ENCODE results near the gene ERAL1. TPM values are rescaled to one million over a fixed set of nuclear protein-coding genes. Genes with fewer than 3 reads are reported as not detected.
"Not testable (repeated sequence)": the region's sequence is repeated elsewhere in the genome, so short reads cannot be mapped to it uniquely, and the experiment has no call there.

The ERAL1 gene
- total RNA-seq, 3 donors from 2014 or later, result 79.8 to 81.3 (median 80.8) TPM

- H3K9me3 Mint-ChIP-seq, result no peaks in the 10 kb centered on the region
- no peak overlapping the region for H3K4me3 Mint-ChIP-seq
- peaks cover 37% of the 10 kb centered on the region for H3K36me3 Mint-ChIP-seq (ENCODE audit: insufficient read depth)
- DNase-seq (no peak), ATAC-seq (no peak)
- no peaks in the 10 kb centered on the region for H3K27me3 Mint-ChIP-seq (ENCODE audit: low read depth)
- H3K4me1 Mint-ChIP-seq (ENCODE audit: low read depth), result peaks cover 21% of the 10 kb centered on the region
These were observed 25.2 kb downstream of the ERAL1 start for GRCh38 chr17:28879886-28880571.

GRCh38 chr17:28880572-28880945 lies 25.7 kb downstream of the ERAL1 start:
- ATAC-seq, result no peak
- no peaks in the 10 kb centered on the region for H3K9me3 Mint-ChIP-seq
- H3K4me1 Mint-ChIP-seq (ENCODE audit: low read depth), result peaks cover 22% of the 10 kb centered on the region
- peaks cover 38% of the 10 kb centered on the region for H3K36me3 Mint-ChIP-seq (ENCODE audit: insufficient read depth)
- H3K27me3 Mint-ChIP-seq (ENCODE audit: low read depth), result no peaks in the 10 kb centered on the region
- H3K4me3 Mint-ChIP-seq, result no peak overlapping the region
- no peak for DNase-seq

- DNase-seq, result no peak
- peaks cover 38% of the 10 kb centered on the region for H3K36me3 Mint-ChIP-seq (ENCODE audit: insufficient read depth)
- no peaks in the 10 kb centered on the region for H3K9me3 Mint-ChIP-seq
- no peak for ATAC-seq
- H3K4me3 Mint-ChIP-seq, result no peak overlapping the region
- no peaks in the 10 kb centered on the region for H3K27me3 Mint-ChIP-seq (ENCODE audit: low read depth)
- peaks cover 13% of the 10 kb centered on the region for H3K4me1 Mint-ChIP-seq (ENCODE audit: low read depth)
These were observed 26.8 kb downstream of the ERAL1 start for GRCh38 chr17:28881533-28882056.

GRCh38 chr17:28882154-28882895 lies 27.5 kb downstream of the ERAL1 start:
- DNase-seq (no peak), ATAC-seq (no peak)
- no peak overlapping the region for H3K4me3 Mint-ChIP-seq
- no peaks in the 10 kb centered on the region for H3K9me3 Mint-ChIP-seq
- no peaks in the 10 kb centered on the region for H3K27me3 Mint-ChIP-seq (ENCODE audit: low read depth)
- H3K4me1 Mint-ChIP-seq (ENCODE audit: low read depth), result peaks cover 13% of the 10 kb centered on the region
- H3K36me3 Mint-ChIP-seq (ENCODE audit: insufficient read depth), result peaks cover 38% of the 10 kb centered on the region

GRCh38 chr17:28883967-28884702 lies 29.3 kb downstream of the ERAL1 start:
- ATAC-seq, result no peak
- no peak overlapping the region for H3K4me3 Mint-ChIP-seq
- H3K27me3 Mint-ChIP-seq (ENCODE audit: low read depth), result no peaks in the 10 kb centered on the region
- no peak for DNase-seq
- H3K36me3 Mint-ChIP-seq (ENCODE audit: insufficient read depth), result peaks cover 30% of the 10 kb centered on the region
- peaks cover 11% of the 10 kb centered on the region for H3K4me1 Mint-ChIP-seq (ENCODE audit: low read depth)
- H3K9me3 Mint-ChIP-seq, result no peaks in the 10 kb centered on the region

- DNase-seq, result no peak
- H3K4me1 Mint-ChIP-seq (ENCODE audit: low read depth), result peaks cover 17% of the 10 kb centered on the region
- no peaks in the 10 kb centered on the region for H3K27me3 Mint-ChIP-seq (ENCODE audit: low read depth)
- no peak for ATAC-seq
- H3K36me3 Mint-ChIP-seq (ENCODE audit: insufficient read depth), result peaks cover 24% of the 10 kb centered on the region
- H3K4me3 Mint-ChIP-seq, result no peak overlapping the region
- no peaks in the 10 kb centered on the region for H3K9me3 Mint-ChIP-seq
These were observed 30.5 kb downstream of the ERAL1 start for GRCh38 chr17:28885363-28885762.

- H3K9me3 Mint-ChIP-seq, result no peaks in the 10 kb centered on the region
- DNase-seq (no peak), ATAC-seq (no peak)
- no peaks in the 10 kb centered on the region for H3K27me3 Mint-ChIP-seq (ENCODE audit: low read depth)
- no peak overlapping the region for H3K4me3 Mint-ChIP-seq
- peaks cover 21% of the 10 kb centered on the region for H3K4me1 Mint-ChIP-seq (ENCODE audit: low read depth)
- peaks cover 25% of the 10 kb centered on the region for H3K36me3 Mint-ChIP-seq (ENCODE audit: insufficient read depth)
These were observed 31.1 kb downstream of the ERAL1 start for GRCh38 chr17:28885951-28886350.

GRCh38 chr17:28887871-28888471 lies 33.2 kb downstream of the ERAL1 start:
- H3K27me3 Mint-ChIP-seq (ENCODE audit: low read depth), result no peaks in the 10 kb centered on the region
- peaks cover 38% of the 10 kb centered on the region for H3K4me1 Mint-ChIP-seq (ENCODE audit: low read depth)
- DNase-seq, result no peak
- no peak overlapping the region for H3K4me3 Mint-ChIP-seq
- H3K9me3 Mint-ChIP-seq, result no peaks in the 10 kb centered on the region
- no peak for ATAC-seq
- peaks cover 19% of the 10 kb centered on the region for H3K36me3 Mint-ChIP-seq (ENCODE audit: insufficient read depth)

GRCh38 chr17:28888832-28889231 lies 34.0 kb downstream of the ERAL1 start:
- Mint-ChIP-seq H3K36me3 (ENCODE audit: insufficient read depth) (peaks cover 14% of the 10 kb centered on the region), H3K27me3 (ENCODE audit: low read depth) (no peaks in the 10 kb centered on the region), H3K4me3 (no peak overlapping the region), H3K4me1 (ENCODE audit: low read depth) (peaks cover 46% of the 10 kb centered on the region), H3K9me3 (no peaks in the 10 kb centered on the region)
- DNase-seq (no peak), ATAC-seq (no peak)

- Mint-ChIP-seq H3K36me3 (ENCODE audit: insufficient read depth) (peaks cover 8% of the 10 kb centered on the region), H3K9me3 (no peaks in the 10 kb centered on the region), H3K27me3 (ENCODE audit: low read depth) (no peaks in the 10 kb centered on the region), H3K4me3 (no peak overlapping the region), H3K4me1 (ENCODE audit: low read depth) (peaks cover 46% of the 10 kb centered on the region)
- DNase-seq (no peak), ATAC-seq (no peak)
These were observed 35.2 kb downstream of the ERAL1 start for GRCh38 chr17:28889996-28890395.

- DNase-seq (no peak), ATAC-seq (no peak)
- H3K27me3 Mint-ChIP-seq (ENCODE audit: low read depth), result no peaks in the 10 kb centered on the region
- no peak overlapping the region for H3K4me3 Mint-ChIP-seq
- no peaks in the 10 kb centered on the region for H3K9me3 Mint-ChIP-seq
- peaks cover 7% of the 10 kb centered on the region for H3K36me3 Mint-ChIP-seq (ENCODE audit: insufficient read depth)
- H3K4me1 Mint-ChIP-seq (ENCODE audit: low read depth), result peaks cover 54% of the 10 kb centered on the region
These were observed 36.4 kb downstream of the ERAL1 start for GRCh38 chr17:28891201-28891600.

- Mint-ChIP-seq H3K4me3 (no peak overlapping the region), H3K27me3 (ENCODE audit: low read depth) (no peaks in the 10 kb centered on the region), H3K36me3 (ENCODE audit: insufficient read depth) (peaks cover 7% of the 10 kb centered on the region), H3K4me1 (ENCODE audit: low read depth) (peaks cover 61% of the 10 kb centered on the region), H3K9me3 (no peaks in the 10 kb centered on the region)
- ATAC-seq (no peak), DNase-seq (no peak)
These were observed 37.2 kb downstream of the ERAL1 start for GRCh38 chr17:28892024-28892423.

GRCh38 chr17:28893248-28894183 lies 38.7 kb downstream of the ERAL1 start:
- not testable (repeated sequence) for H3K27me3 Mint-ChIP-seq (ENCODE audit: low read depth); H3K9me3 Mint-ChIP-seq; H3K36me3 Mint-ChIP-seq (ENCODE audit: insufficient read depth); DNase-seq
- Mint-ChIP-seq H3K4me3 (peak overlapping the region; percentile 82), H3K4me1 (ENCODE audit: low read depth) (peaks cover 69% of the 10 kb centered on the region)
- peak; percentile 9 to 12 for ATAC-seq
